ENCODE data around the gene CRHR2. TPM values are rescaled to one million over a fixed set of nuclear protein-coding genes. Genes with fewer than 3 reads are reported as not detected.

The CRHR2 gene
- total RNA-seq, result not detected
- long read RNA-seq, donor 1, result 0 reads
- long read RNA-seq, donor 2, result 0 reads

DNA sequence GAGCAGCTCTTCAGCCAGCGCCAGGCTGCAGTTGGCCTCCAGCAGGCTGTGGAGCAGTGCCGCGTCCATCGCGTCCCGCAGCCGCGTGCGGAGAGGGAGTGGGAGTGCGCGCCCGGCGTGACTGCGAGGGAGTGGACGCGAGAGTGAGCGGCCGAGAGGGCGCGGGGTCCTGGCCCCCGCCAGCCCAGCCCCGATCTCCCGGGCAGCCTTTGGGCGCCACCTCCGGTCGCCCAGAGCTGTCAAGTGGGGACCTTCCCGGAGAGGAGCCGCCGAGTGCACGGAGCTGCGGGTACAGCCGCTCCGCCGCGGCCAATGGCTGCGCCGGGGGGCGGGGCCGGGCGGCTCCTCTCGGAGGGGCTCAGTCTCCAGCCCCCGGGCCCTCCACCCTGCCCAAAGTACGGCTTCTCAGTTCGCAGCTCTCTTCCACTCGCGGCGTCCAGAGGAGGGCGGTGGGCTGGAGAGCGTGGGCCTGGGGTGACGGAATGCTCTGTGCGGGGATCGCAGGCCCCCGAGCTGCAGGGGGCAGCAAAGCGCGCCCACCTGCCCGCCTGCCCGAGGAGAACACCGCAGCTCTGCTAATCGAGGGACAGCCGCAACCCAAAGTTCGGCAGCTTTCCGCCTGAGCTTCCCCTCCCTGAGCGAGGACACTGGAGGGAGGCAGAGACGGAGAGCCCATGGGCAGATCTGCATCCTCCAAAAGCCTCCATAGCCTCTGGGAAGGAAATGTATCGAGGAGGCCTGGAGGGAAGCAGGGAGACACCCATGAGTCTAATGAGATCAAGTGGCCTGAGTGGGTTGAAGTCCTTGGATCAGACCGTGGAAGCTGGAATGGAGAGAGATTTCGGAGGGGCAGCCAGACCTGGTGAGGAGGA, at the start of gene CRHR2:
CRHR2 (minus strand) TSS at position 245 of the 872 bp plus-strand sequence; CDS start at position 69, 176 bp downstream.
- Histone ChIP-seq H3K4me1 (ENCODE audit: low read depth) (peaks cover 11% of the 10 kb centered on the region), H3K9me3 (no peaks in the 10 kb centered on the region), H3K4me3 (no peak within 1 kb of the TSS), H3K36me3 (ENCODE audit: low read depth) (no peaks in the 10 kb centered on the region)
- intact Hi-C loops (cut with DNase I, micrococcal nuclease), result no loop called here
- peak; percentile 41 for ATAC-seq
- TF ChIP-seq, protein P1, sequence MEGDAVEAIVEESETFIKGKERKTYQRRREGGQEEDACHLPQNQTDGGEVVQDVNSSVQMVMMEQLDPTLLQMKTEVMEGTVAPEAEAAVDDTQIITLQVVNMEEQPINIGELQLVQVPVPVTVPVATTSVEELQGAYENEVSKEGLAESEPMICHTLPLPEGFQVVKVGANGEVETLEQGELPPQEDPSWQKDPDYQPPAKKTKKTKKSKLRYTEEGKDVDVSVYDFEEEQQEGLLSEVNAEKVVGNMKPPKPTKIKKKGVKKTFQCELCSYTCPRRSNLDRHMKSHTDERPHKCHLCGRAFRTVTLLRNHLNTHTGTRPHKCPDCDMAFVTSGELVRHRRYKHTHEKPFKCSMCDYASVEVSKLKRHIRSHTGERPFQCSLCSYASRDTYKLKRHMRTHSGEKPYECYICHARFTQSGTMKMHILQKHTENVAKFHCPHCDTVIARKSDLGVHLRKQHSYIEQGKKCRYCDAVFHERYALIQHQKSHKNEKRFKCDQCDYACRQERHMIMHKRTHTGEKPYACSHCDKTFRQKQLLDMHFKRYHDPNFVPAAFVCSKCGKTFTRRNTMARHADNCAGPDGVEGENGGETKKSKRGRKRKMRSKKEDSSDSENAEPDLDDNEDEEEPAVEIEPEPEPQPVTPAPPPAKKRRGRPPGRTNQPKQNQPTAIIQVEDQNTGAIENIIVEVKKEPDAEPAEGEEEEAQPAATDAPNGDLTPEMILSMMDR (IDR thresholded peaks at IDR 0.05), result no peak
- DNase-seq, result no peak

DNA sequence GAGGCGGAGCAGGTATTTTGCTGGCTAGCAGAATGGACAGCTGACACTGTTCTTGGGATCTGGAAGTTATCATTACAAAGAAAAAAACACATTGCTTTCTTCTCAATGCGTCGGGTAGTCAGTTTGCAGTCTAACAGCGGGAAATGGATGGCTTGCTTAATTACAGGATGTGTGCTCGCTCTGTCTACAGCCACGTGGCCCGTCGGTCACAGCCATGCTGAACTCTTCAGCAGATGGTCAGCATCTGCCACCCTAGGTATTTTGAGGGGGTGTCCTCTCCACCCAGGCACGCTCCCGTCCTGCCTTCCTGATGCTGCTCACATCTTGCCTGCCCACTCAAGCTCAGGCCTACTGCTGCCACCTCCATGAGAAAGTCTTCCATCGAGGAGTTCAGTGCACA, 49.3 kb upstream of the CRHR2 start:
- Histone ChIP-seq H3K4me1 (ENCODE audit: low read depth) (no peaks in the 10 kb centered on the region), H3K4me3 (no peak overlapping the region), H3K9me3 (no peaks in the 10 kb centered on the region), H3K36me3 (ENCODE audit: low read depth) (no peaks in the 10 kb centered on the region)
- DNase-seq (no peak), ATAC-seq (no peak)
- intact Hi-C loops (cut with DNase I, micrococcal nuclease), result no loop called here
- TF ChIP-seq, protein P1 (IDR thresholded peaks at IDR 0.05), result no peak

DNA sequence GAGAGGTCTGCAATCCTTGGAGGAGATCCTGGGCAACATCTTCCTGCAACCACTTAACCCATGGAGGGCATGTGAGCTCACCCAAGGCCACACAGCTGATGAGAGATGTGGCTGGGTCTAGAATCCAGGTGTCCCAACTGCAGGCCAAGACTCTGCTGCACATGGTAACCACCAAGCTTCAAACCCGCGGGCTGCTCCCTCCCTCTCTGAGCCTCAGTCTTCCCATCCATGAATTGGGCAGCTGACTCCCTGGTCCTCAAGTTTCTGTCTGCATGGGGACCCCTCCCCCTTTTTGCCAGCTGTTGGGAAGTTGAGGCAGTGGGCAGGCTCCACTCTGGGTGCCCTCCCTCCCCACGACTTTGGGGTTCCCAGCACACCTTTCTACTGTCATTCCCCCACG, 48.7 kb upstream of the CRHR2 start:
- Histone ChIP-seq H3K4me3 (no peak overlapping the region), H3K9me3 (no peaks in the 10 kb centered on the region), H3K4me1 (ENCODE audit: low read depth) (no peaks in the 10 kb centered on the region), H3K36me3 (ENCODE audit: low read depth) (no peaks in the 10 kb centered on the region)
- TF ChIP-seq, protein P1 (IDR thresholded peaks at IDR 0.05), result no peak
- no peak for ATAC-seq
- DNase-seq, result no peak
- intact Hi-C loops (cut with DNase I, micrococcal nuclease), result no loop called here

DNA sequence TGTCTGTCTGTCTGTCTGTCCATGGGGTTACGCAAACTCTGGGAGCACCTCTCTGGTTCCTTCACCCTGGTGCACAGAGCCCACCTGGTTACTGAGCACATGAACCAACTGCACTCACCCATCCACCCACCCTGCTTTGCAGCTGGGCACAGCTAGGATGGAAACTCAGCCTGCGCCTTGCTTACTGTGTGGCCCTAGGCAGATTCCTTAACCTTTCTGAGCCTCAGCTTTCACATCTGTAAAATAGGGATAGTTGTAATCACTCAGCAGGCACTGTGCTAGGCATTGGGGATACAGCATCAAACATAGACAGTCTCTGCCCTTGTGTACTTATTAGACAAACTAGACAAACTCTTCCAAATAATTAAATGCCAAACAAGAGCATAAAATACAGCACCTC, 47.8 kb upstream of the CRHR2 start:
- DNase-seq (no peak), ATAC-seq (no peak)
- TF ChIP-seq, protein P1 (IDR thresholded peaks at IDR 0.05), result no peak
- no peaks in the 10 kb centered on the region for H3K4me1 ChIP-seq (ENCODE audit: low read depth)
- H3K9me3 ChIP-seq, result no peaks in the 10 kb centered on the region
- no peak overlapping the region for H3K4me3 ChIP-seq
- intact Hi-C loops (cut with DNase I, micrococcal nuclease), result no loop called here
- H3K36me3 ChIP-seq (ENCODE audit: low read depth), result no peaks in the 10 kb centered on the region

DNA sequence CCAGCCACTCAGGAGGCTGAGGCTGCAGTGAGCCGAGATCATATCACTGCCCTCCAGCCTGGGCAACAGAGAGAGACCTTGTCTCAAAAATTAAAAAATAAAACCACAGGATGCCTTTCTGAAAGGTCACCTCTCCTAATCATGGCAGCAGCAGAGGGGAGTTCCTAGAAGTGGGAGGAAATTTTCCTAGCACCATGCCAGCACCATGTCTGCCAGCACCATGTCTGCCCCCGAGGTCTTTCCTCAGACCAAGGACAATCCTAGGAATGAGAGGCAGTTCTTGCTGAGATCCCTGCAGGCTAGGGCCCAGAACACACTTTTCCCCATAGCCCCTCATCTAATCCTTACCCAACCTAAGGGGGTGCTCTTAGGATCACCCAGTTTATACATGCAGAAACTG, 47.4 kb upstream of the CRHR2 start:
- ATAC-seq (no peak), DNase-seq (no peak)
- H3K9me3 ChIP-seq, result no peaks in the 10 kb centered on the region
- H3K4me3 ChIP-seq, result no peak overlapping the region
- intact Hi-C loops (cut with DNase I, micrococcal nuclease), result no loop called here
- no peaks in the 10 kb centered on the region for H3K4me1 ChIP-seq (ENCODE audit: low read depth)
- TF ChIP-seq, protein P1 (IDR thresholded peaks at IDR 0.05), result no peak
- no peaks in the 10 kb centered on the region for H3K36me3 ChIP-seq (ENCODE audit: low read depth)
